Heart left ventricle (tissue), 16 donors: ENCODE data around the gene ARID2. TPM values are rescaled to one million over a fixed set of nuclear protein-coding genes. Genes with fewer than 3 reads are reported as not detected.

Source experiments
- ATAC-seq, 4 donors: fragments of 200-7000 bp; cut with Tn5 transposase; one replicate each; pipeline ENCODE4 v1.9.1; 2020 to 2022; ENCODE audit warnings: moderate library complexity in 4 of 4, mild to moderate bottlenecking in 3 of 4, moderate number of reproducible peaks in 1 of 4
- DNase-seq, 5 donors: peaks; one replicate each; pipeline ENCODE4 v3.0.0-alpha.2; 2020
- H3K27ac ChIP-seq, 12 donors: fragments of 200-600 bp; sonication (generic) in 4 of 12; one replicate each; pipeline versions ENCODE4 v1.5.0 to v1.8.0; 2016 to 2022; ENCODE audit warnings: mild to moderate bottlenecking in 2 of 12
- H3K27me3 ChIP-seq, 9 donors: fragments of 200-600 bp; sonication (generic) in 2 of 9; one replicate each; pipeline versions ENCODE4 v1.5.1 to v1.8.0; 2016 to 2022; ENCODE audit warnings: mild to moderate bottlenecking in 3 of 9
- H3K36me3 ChIP-seq, 9 donors: fragments of 200-600 bp; sonication (generic) in 2 of 9; one replicate each; pipeline versions ENCODE4 v1.5.0 to v1.8.0; 2018 to 2022; ENCODE audit warnings: mild to moderate bottlenecking in 2 of 9
- H3K4me1 ChIP-seq, 12 donors: fragments of 200-600 bp; sonication (generic) in 4 of 12; one replicate each; pipeline versions ENCODE4 v1.5.0 to v1.8.0; 2016 to 2022; ENCODE audit warnings: mild to moderate bottlenecking in 3 of 12
- H3K4me3 ChIP-seq, 12 donors: fragments of 200-600 bp; sonication (generic) in 4 of 12; one replicate each; pipeline versions ENCODE4 v1.5.0 to v1.8.0; 2017 to 2022; ENCODE audit warnings: mild to moderate bottlenecking in 9 of 12, moderate library complexity in 4 of 12
- H3K9me3 ChIP-seq, 12 donors: fragments of 200-600 bp; sonication (generic) in 4 of 12; one replicate each; pipeline versions ENCODE4 v1.5.0 to v1.8.0; 2016 to 2022; ENCODE audit warnings: mild to moderate bottlenecking in 1 of 12
- POLR2A ChIP-seq, 2 donors: fragments of 450-650 bp; IDR thresholded peaks; one replicate each; pipeline ENCODE4 v1.6.1; 2017; ENCODE audit warnings: antibody characterized with exemption in 2 of 2, mild to moderate bottlenecking in 2 of 2, moderate library complexity in 2 of 2
- WGBS, 4 donors: extraction: QIAGEN DNeasy Blood & Tissue Kit in 2 of 4; methylation state at CpG; one replicate each; pipeline versions ENCODE4 v1.1.5 to v1.1.7; 2013 to 2018; 5-methylcytosine and 5-hydroxymethylcytosine counted together
- intact Hi-C, 10 donors: fragments of 100-400 bp; cut with DNase I; formaldehyde crosslinking; loops; one replicate each; pipeline versions ENCODE4 v1.11.1 to v1.14.2; 2022
- polyA plus RNA-seq, 2 donors: library from polyadenylated mRNA; stranded (reverse); fragments of 200-250 nt; gene quantifications; one replicate each; pipeline ENCODE4 v1.2.3, GENCODE V29; 2013
- total RNA-seq, 9 donors: library from RNA; depleted of rRNA in 2 of 9; stranded (reverse); fragments of >200 nt in 2 of 9; fragmentation: NEBNext Ultra II Directional in 3 of 9; extraction: Animal tissue kit (Norgen Biotek cat#: 25700) in 3 of 9; gene quantifications; one replicate each; pipeline versions ENCODE4 v1.1.0 to v1.2.4, GENCODE V29; 2016 to 2023
- TF ChIP-seq, protein P1 (sequence below), 12 donors: fragments of 200-600 bp; sonication (generic) in 4 of 12; IDR thresholded peaks; one replicate each; pipeline versions ENCODE4 v1.5.0 to v1.8.0; 2018 to 2022; ENCODE audit warnings: antibody characterized with exemption in 12 of 12, mild to moderate bottlenecking in 5 of 12
- donor health status: ischemic (EF 13 %, LVEDD 7.1; RV severe dilation, severe dysfunction).
- donor health status: healthy with polysubstance abuse.
- donor health status: DM: no; HTN: yes; CAD: no.
- donor health status: DM: no; HTN: no; CAD: no.
- donor health status: ischemic (EF 25% LVEDD 6.9; RV normal size, moderate dysfunction).
- donor health status: ischemic (EF 25% LVEDD 5.7; RV mildly dilated, moderate dysfunction).
- donor health status: healthy.
- donor health status: DM: yes; HTN: yes; CAD: no.
- donor health status: ischemic (EF 35%, LVEDD 5.7; RV mildly dilated, moderate dysfunction).
- donor health status: nonischemic (EF 11% LVEDD 7.7; RV severe dilation, severe dysfunction).
- donor health status: DM: yes; HTN: yes; CAD: no.
- donor health status: PGD.
- donor health status: ischemic (EF 29% LVEDD 5.4; RV normal size, mild dysfunction).
- donor health status: nonischemic (EF 23%, LVEDD 6.1; RV moderate dilation, normal function).

ARID2 gene
- total and polyA plus RNA-seq, 11 donors = 5.6 to 22.6 (median 18.4) TPM

DNA sequence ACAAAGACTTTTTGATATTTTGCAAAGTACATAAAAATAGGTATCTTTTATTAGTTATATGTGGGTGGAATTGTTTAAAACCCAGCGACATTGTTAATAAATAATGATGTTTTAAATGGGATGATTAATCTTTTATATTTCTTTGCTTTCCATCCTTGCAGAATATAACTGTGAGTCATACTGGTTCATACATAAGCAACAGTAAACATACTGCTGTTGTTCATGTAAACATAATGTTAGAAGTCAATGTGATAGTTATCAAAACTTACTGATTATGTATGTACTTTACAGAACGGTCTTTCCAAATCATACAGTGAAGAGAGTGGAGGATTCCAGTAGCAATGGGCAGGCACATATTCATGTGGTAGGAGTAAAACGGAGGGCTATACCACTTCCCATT is 119.8 kb downstream of the ARID2 start:
- H3K27ac ChIP-seq = no peak overlapping the region
- TF ChIP-seq, protein P1, sequence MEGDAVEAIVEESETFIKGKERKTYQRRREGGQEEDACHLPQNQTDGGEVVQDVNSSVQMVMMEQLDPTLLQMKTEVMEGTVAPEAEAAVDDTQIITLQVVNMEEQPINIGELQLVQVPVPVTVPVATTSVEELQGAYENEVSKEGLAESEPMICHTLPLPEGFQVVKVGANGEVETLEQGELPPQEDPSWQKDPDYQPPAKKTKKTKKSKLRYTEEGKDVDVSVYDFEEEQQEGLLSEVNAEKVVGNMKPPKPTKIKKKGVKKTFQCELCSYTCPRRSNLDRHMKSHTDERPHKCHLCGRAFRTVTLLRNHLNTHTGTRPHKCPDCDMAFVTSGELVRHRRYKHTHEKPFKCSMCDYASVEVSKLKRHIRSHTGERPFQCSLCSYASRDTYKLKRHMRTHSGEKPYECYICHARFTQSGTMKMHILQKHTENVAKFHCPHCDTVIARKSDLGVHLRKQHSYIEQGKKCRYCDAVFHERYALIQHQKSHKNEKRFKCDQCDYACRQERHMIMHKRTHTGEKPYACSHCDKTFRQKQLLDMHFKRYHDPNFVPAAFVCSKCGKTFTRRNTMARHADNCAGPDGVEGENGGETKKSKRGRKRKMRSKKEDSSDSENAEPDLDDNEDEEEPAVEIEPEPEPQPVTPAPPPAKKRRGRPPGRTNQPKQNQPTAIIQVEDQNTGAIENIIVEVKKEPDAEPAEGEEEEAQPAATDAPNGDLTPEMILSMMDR (IDR thresholded peaks at IDR 0.05) = no peak
- TF ChIP-seq POLR2A (IDR thresholded peaks at IDR 0.05) = no peak
- no peak for ATAC-seq
- intact Hi-C loops = no loop called here
- H3K9me3 ChIP-seq = no peaks in the 10 kb centered on the region
- H3K4me3 ChIP-seq = no peak overlapping the region
- peaks cover 0 to 84% (median 50%) of the 10 kb centered on the region in 9 donors for H3K36me3 ChIP-seq
- WGBS, 4 donors = 92 to 94% (median 93%) methylated on average over 3 of the region's 3 CpGs
- no peak for DNase-seq
- no peaks in the 10 kb centered on the region for H3K27me3 ChIP-seq
- peaks cover 0 to 20% (median 11%) of the 10 kb centered on the region in 12 donors for H3K4me1 ChIP-seq

DNA sequence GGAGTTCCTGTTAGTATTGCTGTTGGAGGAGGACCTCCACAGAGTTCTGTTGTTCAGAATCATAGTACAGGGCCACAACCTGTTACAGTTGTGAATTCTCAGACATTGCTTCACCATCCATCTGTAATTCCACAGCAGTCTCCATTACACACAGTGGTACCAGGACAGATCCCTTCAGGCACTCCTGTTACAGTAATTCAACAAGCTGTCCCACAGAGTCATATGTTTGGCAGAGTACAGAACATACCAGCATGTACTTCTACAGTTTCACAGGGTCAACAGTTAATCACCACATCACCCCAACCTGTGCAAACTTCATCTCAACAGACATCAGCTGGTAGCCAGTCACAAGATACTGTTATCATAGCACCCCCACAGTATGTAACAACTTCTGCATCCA is 120.8 kb downstream of the ARID2 start:
- Histone ChIP-seq H3K9me3 (no peaks in the 10 kb centered on the region), H3K27me3 (no peaks in the 10 kb centered on the region), H3K4me3 (no peak overlapping the region), H3K27ac (no peak overlapping the region), H3K4me1 (peaks cover 0 to 20% (median 11%) of the 10 kb centered on the region in 12 donors), H3K36me3 (peaks cover 0 to 84% (median 46%) of the 10 kb centered on the region in 9 donors)
- ATAC-seq = no peak
- intact Hi-C loops = no loop called here
- no peak for DNase-seq
- TF ChIP-seq, protein P1 (IDR thresholded peaks at IDR 0.05) = no peak
- TF ChIP-seq POLR2A (IDR thresholded peaks at IDR 0.05) = no peak

DNA sequence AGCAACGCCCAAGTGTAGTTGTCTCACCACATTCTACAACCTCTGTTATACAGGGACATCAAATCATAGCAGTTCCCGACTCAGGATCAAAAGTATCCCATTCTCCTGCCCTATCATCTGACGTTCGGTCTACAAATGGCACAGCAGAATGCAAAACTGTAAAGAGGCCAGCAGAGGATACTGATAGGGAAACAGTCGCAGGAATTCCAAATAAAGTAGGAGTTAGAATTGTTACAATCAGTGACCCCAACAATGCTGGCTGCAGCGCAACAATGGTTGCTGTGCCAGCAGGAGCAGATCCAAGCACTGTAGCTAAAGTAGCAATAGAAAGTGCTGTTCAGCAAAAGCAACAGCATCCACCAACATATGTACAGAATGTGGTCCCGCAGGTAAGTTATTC is 123.0 kb downstream of the ARID2 start:
- ATAC-seq (peak; percentile 86 to 93 (median 88)), DNase-seq (peak in 4 of 5 donors; percentile 36 to 50 (median 44))

DNA sequence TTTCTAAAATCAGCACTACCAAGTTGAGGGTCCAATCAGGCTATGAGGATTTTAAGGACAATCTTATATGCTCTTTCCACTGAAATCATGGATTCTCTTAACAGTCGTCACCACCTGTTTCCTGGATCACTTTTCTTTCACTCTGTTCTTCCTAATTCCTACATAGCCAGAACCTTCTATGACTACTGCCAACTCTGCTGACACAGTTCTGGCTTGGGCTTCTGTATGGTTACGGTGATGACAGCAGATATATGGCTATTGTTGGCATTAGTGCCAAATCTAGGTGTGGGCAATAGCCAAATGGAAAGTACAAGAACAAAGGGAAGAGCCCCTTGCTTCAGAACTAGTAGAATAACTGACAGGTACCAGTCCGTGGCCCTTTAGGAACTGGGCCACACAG is 124.0 kb downstream of the ARID2 start:
- Histone ChIP-seq H3K36me3 (peaks cover 0 to 64% (median 43%) of the 10 kb centered on the region in 9 donors), H3K27ac (peak overlapping the region in 2 of 12 donors; percentile 33 to 60)

More for the DNA sequence above, 123.0 kb downstream of the ARID2 start:
- 39 to 56% (median 44%) methylated on average over 7 of the region's 7 CpGs for WGBS, 4 donors
- H3K4me1 ChIP-seq = peaks cover 0 to 23% (median 11%) of the 10 kb centered on the region in 12 donors
- peaks cover 0 to 69% (median 43%) of the 10 kb centered on the region in 9 donors for H3K36me3 ChIP-seq
- intact Hi-C loops = no loop called here
- peak overlapping the region in 4 of 12 donors; percentile 13 to 73 (median 48) for H3K27ac ChIP-seq
- no peaks in the 10 kb centered on the region for H3K27me3 ChIP-seq
- H3K9me3 ChIP-seq = no peaks in the 10 kb centered on the region
- TF ChIP-seq POLR2A (IDR thresholded peaks at IDR 0.05) = no peak
- TF ChIP-seq, protein P1 (IDR thresholded peaks at IDR 0.05) = no peak
- H3K4me3 ChIP-seq = no peak overlapping the region

More for the DNA sequence above, 124.0 kb downstream of the ARID2 start:
- no peak for DNase-seq
- intact Hi-C loops = no loop called here
- TF ChIP-seq, protein P1 (IDR thresholded peaks at IDR 0.05) = no peak
- no peak for TF ChIP-seq POLR2A (IDR thresholded peaks at IDR 0.05)
- Histone ChIP-seq H3K9me3 (no peaks in the 10 kb centered on the region), H3K27me3 (no peaks in the 10 kb centered on the region), H3K4me3 (no peak overlapping the region), H3K4me1 (peaks cover 0 to 23% (median 11%) of the 10 kb centered on the region in 12 donors)
- 54 to 70% (median 64%) methylated on average over 3 of the region's 3 CpGs for WGBS, 4 donors
- ATAC-seq = peak in 3 of 4 donors; percentile 11 to 58 (median 43)
